K562 (cell line): ENCODE data around the gene CD79A. TPM values are rescaled to one million over a fixed set of nuclear protein-coding genes. Genes with fewer than 3 reads are reported as not detected.

ENCODE experiments used
- ATAC-seq: fragments of 200-7000 bp; cut with Tn5 transposase; 3 replicates; pipeline ENCODE4 v1.9.1; 2020; ENCODE audit warnings: moderate library complexity
- BruUV-seq: library from RNA; stranded (reverse); fragments of 400-500 nt; replicated peaks from 2 replicates; lab custom pipeline; 2021; lab: Mats Ljungman, UMichigan
- CTCF ChIA-PET: fragments of 300-600 bp; formaldehyde crosslinking; extraction: SDS; loops from one replicate; lab custom pipeline; 2021; ENCODE audit warnings: low intra/inter-chr PET ratio; lab: Yijun Ruan, JAX
- POLR2A ChIA-PET: fragments of 300-600, 350-650 bp; sonication (Branson Sonifier 250); formaldehyde crosslinking; extraction: SDS; loops from one replicate; lab custom pipeline; 2021; ENCODE audit warnings: antibody characterized with exemption, inconsistent platforms; lab: Yijun Ruan, JAX
- DNase-seq, 4 experiments: peaks; one replicate each; pipeline versions ENCODE4 v3.0.0 to v3.0.0-alpha.2; 2011 to 2018; ENCODE audit warnings: low spot score in 3 of 4, mixed read lengths in 3 of 4; ENCODE audit errors: extremely low read depth in 1 of 4
- FAIRE-seq: peaks from 2 replicates; lab custom pipeline; 2011; peaks lifted over from hg19 to GRCh38; lab: Jason Lieb, UNC
- H2AFZ ChIP-seq: 2 replicates; pipeline ENCODE4 v1.6.0; 2011; ENCODE audit warnings: low read depth, low read length, control low read depth, inconsistent platforms
- H3K27ac ChIP-seq: fragments of 200-600 bp; 3 replicates; pipeline ENCODE4 v1.8.0; 2011; ENCODE audit warnings: low read depth, mild to moderate bottlenecking, control low read depth, inconsistent platforms, low read length, moderate library complexity, mixed read lengths; ENCODE audit errors: extremely low read depth
- H3K27me3 ChIP-seq, 2 experiments: fragments of 300-600 bp in 1 of 2; 2 replicates in 1 of 2; 3 replicates in 1 of 2; pipeline versions ENCODE4 v1.6.0 to v1.8.0; 2011; ENCODE audit warnings: inconsistent platforms in 2 of 2, low read length in 2 of 2, mild to moderate bottlenecking in 1 of 2, mixed read lengths in 1 of 2, moderate library complexity in 1 of 2; ENCODE audit not compliant: control insufficient read depth in 2 of 2, insufficient read depth in 2 of 2
- H3K36me3 ChIP-seq: fragments of 300-600 bp; 3 replicates; pipeline ENCODE4 v1.8.0; 2011; ENCODE audit warnings: mild to moderate bottlenecking, low read length, inconsistent platforms; ENCODE audit not compliant: control insufficient read depth, insufficient read depth
- H3K4me1 ChIP-seq, 2 experiments: fragments of 200-600 bp in 1 of 2; replicated peaks in 1 of 2; 2 replicates in 1 of 2; 3 replicates in 1 of 2; pipeline versions ENCODE4 v1.5.1 to v1.8.0; 2011; ENCODE audit warnings: inconsistent platforms in 2 of 2, low read length in 2 of 2, mild to moderate bottlenecking in 1 of 2, mixed read lengths in 1 of 2, moderate library complexity in 1 of 2; ENCODE audit not compliant: control insufficient read depth in 2 of 2, insufficient read depth in 2 of 2
- H3K4me2 ChIP-seq: 2 replicates; pipeline ENCODE4 v1.6.1; 2011; ENCODE audit warnings: low read length, control low read depth, inconsistent platforms, mixed read lengths; ENCODE audit not compliant: insufficient read depth
- H3K4me3 ChIP-seq: fragments of 200-600 bp; sonication (generic), shearing (Covaris generic); 2 replicates; pipeline ENCODE4 v1.5.1; 2016; ENCODE audit warnings: control low read depth, inconsistent platforms
- H3K79me2 ChIP-seq: fragments of 200-600 bp; 3 replicates; pipeline ENCODE4 v1.8.0; 2011; ENCODE audit warnings: low read length, inconsistent platforms; ENCODE audit not compliant: control insufficient read depth, insufficient read depth
- H3K9ac ChIP-seq, 2 experiments: 2 replicates each; pipeline versions ENCODE4 v1.6.0 to v1.6.1; 2011; ENCODE audit warnings: low read depth in 2 of 2, low read length in 2 of 2, control low read depth in 1 of 2, inconsistent platforms in 1 of 2, mild to moderate bottlenecking in 1 of 2, mixed read lengths in 1 of 2; ENCODE audit not compliant: insufficient read depth in 1 of 2
- H3K9me1 ChIP-seq: one replicate; pipeline ENCODE4 v1.6.0; 2011; ENCODE audit warnings: inconsistent platforms, mild to moderate bottlenecking, low read length, moderate library complexity; ENCODE audit not compliant: control insufficient read depth, insufficient read depth
- H3K9me3 ChIP-seq: replicated peaks from 2 replicates; pipeline ENCODE4 v1.5.1; 2011; ENCODE audit warnings: low read depth, low read length, inconsistent platforms; ENCODE audit not compliant: control insufficient read depth, insufficient read depth
- H4K20me1 ChIP-seq: replicated peaks from 2 replicates; pipeline ENCODE4 v1.6.1; 2011; ENCODE audit warnings: low read length, inconsistent platforms, mixed read lengths; ENCODE audit not compliant: control insufficient read depth, insufficient read depth
- MYBL2 ChIP-seq, 2 experiments: fragments of 450-650 bp in 1 of 2; sonication (generic) in 1 of 2; formaldehyde crosslinking in 1 of 2; IDR thresholded peaks; 2 replicates each; pipeline versions ENCODE4 v1.6.1 to v1.8.1; 2017 to 2022; ENCODE audit warnings: borderline replicate concordance in 1 of 2, inconsistent platforms in 1 of 2, low read depth in 1 of 2, mild to moderate bottlenecking in 1 of 2, missing genetic modification reagents in 1 of 2, moderate library complexity in 1 of 2
- POLR2G ChIP-seq: fragments of 200-400 bp; formaldehyde crosslinking; IDR thresholded peaks from 2 replicates; pipeline ENCODE4 v1.6.1; 2017; ENCODE audit warnings: low read depth, mild to moderate bottlenecking, antibody characterized with exemption, low read length, moderate library complexity
- RBFOX2 ChIP-seq: fragments of 200-400 bp; formaldehyde crosslinking; IDR thresholded peaks from 2 replicates; pipeline ENCODE4 v1.6.1; 2017; ENCODE audit warnings: low read depth, mild to moderate bottlenecking, low read length, moderate library complexity
- RUNX1 ChIP-seq: sonication (generic); IDR thresholded peaks from 2 replicates; pipeline ENCODE4 v1.6.1; 2016; ENCODE audit warnings: antibody characterized with exemption, low read depth
- WGBS: fragments of 100-300 bp; shearing (Covaris generic); methylation state at CpG from one replicate; pipeline ENCODE4 v1.1.6; 2016; ENCODE audit warnings: low coverage, mixed read lengths; ENCODE audit not compliant: insufficient coverage; ENCODE audit errors: missing lambda C conversion rate; 5-methylcytosine and 5-hydroxymethylcytosine counted together
- in situ Hi-C: fragments of 300-500 bp; cut with MboI; formaldehyde crosslinking; loops from 4 replicates; pipeline ENCODE4 v1.15.0; 2018; ENCODE audit warnings: inconsistent platforms, mixed read lengths
- intact Hi-C: fragments of 100-400 bp; cut with micrococcal nuclease; formaldehyde crosslinking; loops from 2 replicates; pipeline ENCODE4 v1.14.2; 2022
- polyA plus RNA-seq, 8 experiments: library from polyadenylated mRNA; depleted of rRNA in 4 of 8; stranded (reverse) in 5 of 8; unstranded in 3 of 8; fragments of >200 nt; fragmentation: Nextera tagmentation in 2 of 8; fragmentation: Illumina TruSeq in 1 of 8; extraction: Ambion mirVana in 2 of 8; extraction: Trizol in 1 of 8; gene quantifications; 2 replicates each; pipeline versions ENCODE4 v1.2.1 to v1.2.3, GENCODE V29; 2011 to 2014; ENCODE audit warnings: inconsistent platforms in 1 of 8, missing spikeins in 1 of 8
- total RNA-seq, 7 experiments: library from RNA; depleted of rRNA in 6 of 7; stranded (reverse); fragments of >200 nt in 6 of 7; fragmentation: Illumina TruSeq in 2 of 7; extraction: Trizol in 2 of 7; gene quantifications; 2 replicates each; pipeline versions ENCODE4 v1.2.1 to v1.2.3, GENCODE V29; 2011 to 2021; ENCODE audit warnings: low replicate concordance in 1 of 7
- TF ChIP-seq, protein P1 (sequence below): fragments of 450-650 bp; IDR thresholded peaks from 2 replicates; pipeline ENCODE4 v1.6.1; 2018; ENCODE audit not compliant: partially characterized antibody

Gene CD79A
- total and polyA plus RNA-seq, 9 of the 15 experiments (the other 6 are each of a cell fraction or from before 2014, with no cell fraction given), result 0.04 to 0.72 (median 0.17) TPM; not detected in 3

DNA sequence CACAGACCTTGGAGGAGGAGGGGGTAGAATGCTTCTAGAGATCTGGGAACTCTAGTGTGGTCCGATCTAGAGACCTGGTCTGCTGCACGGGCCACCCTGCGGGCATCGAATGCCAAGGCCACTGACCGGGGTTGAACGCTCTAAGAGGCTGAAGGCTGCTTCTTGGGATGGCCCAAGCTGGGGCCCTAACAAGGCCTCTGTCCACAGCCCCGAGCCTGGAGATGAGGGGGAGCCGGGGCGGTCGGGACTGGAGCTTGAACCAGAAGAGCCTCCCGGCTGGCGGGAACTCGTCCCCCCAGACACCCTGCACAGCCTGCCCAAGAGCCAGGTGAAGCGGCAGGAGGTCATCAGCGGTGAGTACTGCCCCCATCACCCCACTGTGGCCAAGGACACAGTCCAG is 21.2 kb downstream of the CD79A start:
- in situ Hi-C loops (no loop called here), intact Hi-C loops (no loop called here)
- FAIRE-seq (no peak), ATAC-seq (no peak), DNase-seq (no peak)
- no peak overlapping the region for H3K27ac ChIP-seq
- TF ChIP-seq POLR2G, result peak; percentile 21; the same call in 1 of the 2 replicates
- 0 out of 2 replicates have a peak, but pooled peaks have one; percentile 23 for TF ChIP-seq RBFOX2
- TF ChIP-seq, protein P1, sequence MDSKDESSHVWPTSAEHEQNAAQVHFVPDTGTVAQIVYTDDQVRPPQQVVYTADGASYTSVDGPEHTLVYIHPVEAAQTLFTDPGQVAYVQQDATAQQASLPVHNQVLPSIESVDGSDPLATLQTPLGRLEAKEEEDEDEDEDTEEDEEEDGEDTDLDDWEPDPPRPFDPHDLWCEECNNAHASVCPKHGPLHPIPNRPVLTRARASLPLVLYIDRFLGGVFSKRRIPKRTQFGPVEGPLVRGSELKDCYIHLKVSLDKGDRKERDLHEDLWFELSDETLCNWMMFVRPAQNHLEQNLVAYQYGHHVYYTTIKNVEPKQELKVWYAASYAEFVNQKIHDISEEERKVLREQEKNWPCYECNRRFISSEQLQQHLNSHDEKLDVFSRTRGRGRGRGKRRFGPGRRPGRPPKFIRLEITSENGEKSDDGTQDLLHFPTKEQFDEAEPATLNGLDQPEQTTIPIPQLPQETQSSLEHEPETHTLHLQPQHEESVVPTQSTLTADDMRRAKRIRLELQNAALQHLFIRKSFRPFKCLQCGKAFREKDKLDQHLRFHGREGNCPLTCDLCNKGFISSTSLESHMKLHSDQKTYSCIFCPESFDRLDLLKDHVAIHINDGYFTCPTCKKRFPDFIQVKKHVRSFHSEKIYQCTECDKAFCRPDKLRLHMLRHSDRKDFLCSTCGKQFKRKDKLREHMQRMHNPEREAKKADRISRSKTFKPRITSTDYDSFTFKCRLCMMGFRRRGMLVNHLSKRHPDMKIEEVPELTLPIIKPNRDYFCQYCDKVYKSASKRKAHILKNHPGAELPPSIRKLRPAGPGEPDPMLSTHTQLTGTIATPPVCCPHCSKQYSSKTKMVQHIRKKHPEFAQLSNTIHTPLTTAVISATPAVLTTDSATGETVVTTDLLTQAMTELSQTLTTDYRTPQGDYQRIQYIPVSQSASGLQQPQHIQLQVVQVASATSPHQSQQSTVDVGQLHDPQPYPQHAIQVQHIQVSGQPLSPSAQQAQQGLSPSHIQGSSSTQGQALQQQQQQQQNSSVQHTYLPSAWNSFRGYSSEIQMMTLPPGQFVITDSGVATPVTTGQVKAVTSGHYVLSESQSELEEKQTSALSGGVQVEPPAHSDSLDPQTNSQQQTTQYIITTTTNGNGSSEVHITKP, result no peak
- no peak for TF ChIP-seq MYBL2 (IDR thresholded peaks at IDR 0.05; ENCODE audit: low read depth)
- TF ChIP-seq MYBL2 (CRISPR knock-in tag; IDR thresholded peaks at IDR 0.05; ENCODE audit: borderline replicate concordance), result no peak
- no peak for TF ChIP-seq RUNX1
- 93% methylated on average over 13 of the region's 15 CpGs for WGBS
- no peak overlapping the region for H2AFZ ChIP-seq
- no peak overlapping the region for H3K4me2 ChIP-seq
- no peaks in the 10 kb centered on the region for H4K20me1 ChIP-seq
- peak overlapping the region in 1 of 2 experiments; percentile 71; a peak in 1 of 4 replicates for H3K9ac ChIP-seq
- H3K36me3 ChIP-seq, result peaks cover 80% of the 10 kb centered on the region
- no peaks in the 10 kb centered on the region for H3K9me3 ChIP-seq
- no peaks in the 10 kb centered on the region for H3K79me2 ChIP-seq
- no TSS peak for BruUV-seq
- ChIA-PET POLR2A (interaction anchor here (0.6 to 0.7 kb wide), 5 partner anchors 9 to 39 kb away, joined by 3 read pairs; no protein-coding TSS in a partner anchor), CTCF (no interaction called here)
- peaks cover 0 to 20% of the 10 kb centered on the region in 2 experiments; a peak in 2 of 5 replicates for H3K4me1 ChIP-seq
- H3K4me3 ChIP-seq, result no peak overlapping the region
- no peaks in the 10 kb centered on the region for H3K9me1 ChIP-seq
- no peaks in the 10 kb centered on the region for H3K27me3 ChIP-seq
